Loucy (cell line): ENCODE results near the gene ANK3.

Experiments
- EZH2phosphoT487 ChIP-seq: fragments of 200-600 bp; IDR thresholded peaks from 2 replicates; pipeline ENCODE4 v1.6.1; 2018; ENCODE audit warnings: antibody characterized with exemption, mild to moderate bottlenecking, moderate library complexity, borderline replicate concordance
- TF ChIP-seq, protein P1 (sequence below): fragments of 200-600 bp; sonication (generic); conservative IDR thresholded peaks from 2 replicates; pipeline ENCODE4 v1.5.1; 2014; ENCODE audit warnings: mild to moderate bottlenecking, antibody characterized with exemption, low read length

DNA sequence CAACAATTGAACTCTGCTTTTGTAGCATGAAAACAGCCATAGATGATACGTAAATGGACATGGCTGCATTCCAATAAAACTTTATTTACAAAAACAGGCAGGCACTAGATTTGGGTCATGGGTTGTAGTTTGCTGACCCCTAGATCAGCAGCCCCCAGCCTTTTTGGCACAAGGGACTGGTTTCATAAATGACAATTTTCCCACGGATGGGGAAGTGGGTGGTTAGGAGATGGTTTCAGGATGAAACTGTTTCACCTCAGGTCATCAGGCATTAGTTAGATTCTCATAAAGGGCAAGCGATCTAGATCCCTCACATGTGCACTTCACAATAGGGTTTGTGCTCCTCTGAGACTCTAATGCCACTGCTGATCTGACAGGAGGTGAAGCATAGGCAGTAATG, 16.5 kb upstream of the ANK3 start:
- TF ChIP-seq, protein P1, sequence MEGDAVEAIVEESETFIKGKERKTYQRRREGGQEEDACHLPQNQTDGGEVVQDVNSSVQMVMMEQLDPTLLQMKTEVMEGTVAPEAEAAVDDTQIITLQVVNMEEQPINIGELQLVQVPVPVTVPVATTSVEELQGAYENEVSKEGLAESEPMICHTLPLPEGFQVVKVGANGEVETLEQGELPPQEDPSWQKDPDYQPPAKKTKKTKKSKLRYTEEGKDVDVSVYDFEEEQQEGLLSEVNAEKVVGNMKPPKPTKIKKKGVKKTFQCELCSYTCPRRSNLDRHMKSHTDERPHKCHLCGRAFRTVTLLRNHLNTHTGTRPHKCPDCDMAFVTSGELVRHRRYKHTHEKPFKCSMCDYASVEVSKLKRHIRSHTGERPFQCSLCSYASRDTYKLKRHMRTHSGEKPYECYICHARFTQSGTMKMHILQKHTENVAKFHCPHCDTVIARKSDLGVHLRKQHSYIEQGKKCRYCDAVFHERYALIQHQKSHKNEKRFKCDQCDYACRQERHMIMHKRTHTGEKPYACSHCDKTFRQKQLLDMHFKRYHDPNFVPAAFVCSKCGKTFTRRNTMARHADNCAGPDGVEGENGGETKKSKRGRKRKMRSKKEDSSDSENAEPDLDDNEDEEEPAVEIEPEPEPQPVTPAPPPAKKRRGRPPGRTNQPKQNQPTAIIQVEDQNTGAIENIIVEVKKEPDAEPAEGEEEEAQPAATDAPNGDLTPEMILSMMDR = no peak
- no peak for TF ChIP-seq EZH2phosphoT487
